Nephron (organoid): ENCODE measurements around the gene TRIO.

Experiments used
- H3K27ac Mint-ChIP-seq, 3 experiments: 2 replicates each; pipeline ENCODE4 v1.8.0; 2020; ENCODE audit warnings: mixed read lengths in 3 of 3, mild to moderate bottlenecking in 2 of 3, moderate library complexity in 1 of 3
- H3K27me3 Mint-ChIP-seq: 2 replicates; pipeline ENCODE4 v1.8.0; 2021; ENCODE audit warnings: low read depth, mild to moderate bottlenecking, moderate library complexity, mixed read lengths
- H3K36me3 Mint-ChIP-seq: 2 replicates; pipeline ENCODE4 v1.8.0; 2020; ENCODE audit warnings: low read depth, mixed read lengths
- H3K4me1 Mint-ChIP-seq: 2 replicates; pipeline ENCODE4 v1.8.0; 2020; ENCODE audit warnings: mixed read lengths
- H3K4me3 Mint-ChIP-seq, 3 experiments: 2 replicates each; pipeline ENCODE4 v1.8.0; 2020; ENCODE audit warnings: mild to moderate bottlenecking in 3 of 3, mixed read lengths in 3 of 3, moderate library complexity in 2 of 3
- H3K9me3 Mint-ChIP-seq: 2 replicates; pipeline ENCODE4 v1.8.0; 2020; ENCODE audit warnings: mixed read lengths
- CTCF ChIP-seq, 3 experiments: fragments of 200-600 bp; sonication (generic); IDR thresholded peaks; one replicate each; pipeline ENCODE4 v1.5.0; 2021; ENCODE audit warnings: antibody characterized with exemption in 3 of 3; ENCODE audit not compliant: unreplicated experiment in 3 of 3

TRIO gene

GRCh38 chr5:14366763-14367162 lies 223.6 kb downstream of the TRIO start:
- no peaks in the 10 kb centered on the region for H3K4me1 Mint-ChIP-seq
- no peaks in the 10 kb centered on the region for H3K9me3 Mint-ChIP-seq
- H3K27ac Mint-ChIP-seq = no peak overlapping the region
- H3K4me3 Mint-ChIP-seq = no peak overlapping the region
- TF ChIP-seq CTCF (IDR thresholded peaks at IDR 0.05; ENCODE audit: unreplicated experiment in 3 of 3) = no peak
- H3K27me3 Mint-ChIP-seq = no peaks in the 10 kb centered on the region
- H3K36me3 Mint-ChIP-seq = peaks cover 80% of the 10 kb centered on the region

DNA sequence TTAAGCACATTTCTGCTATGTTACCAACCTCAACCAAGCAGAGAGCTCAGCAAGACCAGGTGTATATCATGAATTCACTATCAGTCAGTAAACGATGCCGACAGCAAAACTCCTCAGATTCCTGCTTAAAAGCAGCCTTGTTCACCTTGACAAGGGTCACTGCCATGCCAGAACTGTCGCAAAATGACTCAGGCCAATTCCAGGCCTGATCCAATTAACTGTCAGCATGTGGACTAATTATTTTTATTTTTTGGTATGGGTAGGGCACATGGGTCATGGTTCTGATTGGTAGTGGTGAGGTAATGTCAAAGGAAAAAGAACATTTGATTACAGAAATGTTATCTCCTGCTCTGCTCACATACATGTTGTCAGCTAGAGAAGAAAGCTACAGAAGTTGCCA lies 224.2 kb downstream of the TRIO start:
- H3K27me3 Mint-ChIP-seq = no peaks in the 10 kb centered on the region
- no peak overlapping the region for H3K27ac Mint-ChIP-seq
- no peak overlapping the region for H3K4me3 Mint-ChIP-seq
- peaks cover 82% of the 10 kb centered on the region for H3K36me3 Mint-ChIP-seq
- TF ChIP-seq CTCF (IDR thresholded peaks at IDR 0.05; ENCODE audit: unreplicated experiment in 3 of 3) = no peak
- H3K4me1 Mint-ChIP-seq = no peaks in the 10 kb centered on the region
- no peaks in the 10 kb centered on the region for H3K9me3 Mint-ChIP-seq

- Mint-ChIP-seq H3K4me1 (no peaks in the 10 kb centered on the region), H3K4me3 (no peak overlapping the region), H3K9me3 (no peaks in the 10 kb centered on the region), H3K27ac (no peak overlapping the region), H3K36me3 (peaks cover 84% of the 10 kb centered on the region), H3K27me3 (no peaks in the 10 kb centered on the region)
- no peak for TF ChIP-seq CTCF (IDR thresholded peaks at IDR 0.05; ENCODE audit: unreplicated experiment in 3 of 3)
Observed at GRCh38 chr5:14369780-14370179, 226.6 kb downstream of the TRIO start.

- Mint-ChIP-seq H3K9me3 (no peaks in the 10 kb centered on the region), H3K4me1 (no peaks in the 10 kb centered on the region), H3K27me3 (no peaks in the 10 kb centered on the region), H3K36me3 (peaks cover 84% of the 10 kb centered on the region), H3K4me3 (no peak overlapping the region), H3K27ac (no peak overlapping the region)
- TF ChIP-seq CTCF (IDR thresholded peaks at IDR 0.05; ENCODE audit: unreplicated experiment in 3 of 3) = no peak
Observed at GRCh38 chr5:14370386-14370785, 227.2 kb downstream of the TRIO start.

- Mint-ChIP-seq H3K9me3 (no peaks in the 10 kb centered on the region), H3K4me3 (no peak overlapping the region), H3K27me3 (no peaks in the 10 kb centered on the region), H3K4me1 (no peaks in the 10 kb centered on the region), H3K36me3 (peaks cover 84% of the 10 kb centered on the region), H3K27ac (no peak overlapping the region)
- TF ChIP-seq CTCF (IDR thresholded peaks at IDR 0.05; ENCODE audit: unreplicated experiment in 3 of 3) = no peak
Observed at GRCh38 chr5:14373685-14374084, 230.5 kb downstream of the TRIO start.

- H3K27ac Mint-ChIP-seq = no peak overlapping the region
- no peaks in the 10 kb centered on the region for H3K4me1 Mint-ChIP-seq
- no peak overlapping the region for H3K4me3 Mint-ChIP-seq
- no peaks in the 10 kb centered on the region for H3K9me3 Mint-ChIP-seq
- H3K36me3 Mint-ChIP-seq = peaks cover 84% of the 10 kb centered on the region
- no peak for TF ChIP-seq CTCF (IDR thresholded peaks at IDR 0.05; ENCODE audit: unreplicated experiment in 3 of 3)
- H3K27me3 Mint-ChIP-seq = no peaks in the 10 kb centered on the region
Observed at GRCh38 chr5:14374100-14374499, 231.0 kb downstream of the TRIO start.
